HG03439 (cell line): ENCODE results near the gene CHST11.

Experiments
- ATAC-seq: cut with Tn5 transposase; IDR thresholded peaks from one replicate; pipeline ENCODE4 v1.9.1; 2021; ENCODE audit warnings: mild to moderate bottlenecking, moderate library complexity; ENCODE audit not compliant: unreplicated experiment

The CHST11 gene

GRCh38 chr12:104479123-104479662 is 22.4 kb downstream of the CHST11 start:
- ATAC-seq = no peak

GRCh38 chr12:104480012-104480411 is 23.3 kb downstream of the CHST11 start:
- ATAC-seq = no peak

DNA sequence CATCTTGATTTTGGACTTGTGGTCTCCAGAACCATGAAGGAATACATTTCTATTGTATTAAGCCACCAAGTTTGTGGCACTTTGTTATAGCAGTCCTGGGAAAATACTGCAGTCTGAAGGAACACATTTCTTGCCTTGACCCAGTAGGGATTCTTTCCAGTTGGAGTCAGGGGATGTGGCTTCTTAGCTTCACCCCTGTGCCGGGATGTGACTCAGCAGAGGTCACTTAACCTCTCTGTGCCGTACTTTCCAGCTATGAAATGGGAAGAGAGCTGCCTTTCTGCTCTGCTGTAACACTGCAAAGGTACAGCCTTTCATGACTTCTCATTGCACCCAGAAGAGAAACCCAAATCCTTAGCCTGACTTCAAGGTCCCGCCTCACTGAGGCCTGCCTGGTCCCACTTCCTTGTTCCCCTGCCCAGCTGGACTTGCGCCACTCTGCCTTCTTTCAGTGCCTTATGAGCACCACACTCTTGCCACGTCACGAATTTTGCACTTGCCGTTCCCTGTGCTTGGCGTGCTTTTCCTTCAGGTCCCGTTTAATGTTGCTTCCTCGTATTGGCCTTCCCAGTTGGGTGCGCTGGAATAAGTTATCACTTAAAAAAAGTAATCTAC is 24.2 kb downstream of the CHST11 start:
- no peak for ATAC-seq

DNA sequence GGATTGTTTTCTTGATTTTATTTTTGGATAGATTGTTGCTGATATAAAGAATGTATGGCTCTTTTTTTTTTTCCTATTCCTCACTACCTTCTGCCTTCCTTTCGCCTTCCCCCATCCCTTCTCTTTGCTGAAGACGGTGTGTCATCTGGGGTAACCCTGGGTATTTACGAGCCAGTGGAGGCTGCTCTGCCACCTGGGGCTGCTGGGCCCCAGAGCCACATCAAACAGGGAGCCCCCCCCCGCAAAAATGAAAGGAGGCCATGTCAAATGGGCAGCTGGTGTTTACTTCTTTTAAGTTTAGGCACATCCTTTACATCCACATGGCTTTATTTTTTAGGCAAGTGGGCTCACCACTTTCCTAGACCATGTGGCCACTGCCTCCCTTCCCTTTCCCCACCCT is 25.4 kb downstream of the CHST11 start:
- no peak for ATAC-seq

GRCh38 chr12:104482748-104483147 is 26.0 kb downstream of the CHST11 start:
- ATAC-seq = no peak

DNA sequence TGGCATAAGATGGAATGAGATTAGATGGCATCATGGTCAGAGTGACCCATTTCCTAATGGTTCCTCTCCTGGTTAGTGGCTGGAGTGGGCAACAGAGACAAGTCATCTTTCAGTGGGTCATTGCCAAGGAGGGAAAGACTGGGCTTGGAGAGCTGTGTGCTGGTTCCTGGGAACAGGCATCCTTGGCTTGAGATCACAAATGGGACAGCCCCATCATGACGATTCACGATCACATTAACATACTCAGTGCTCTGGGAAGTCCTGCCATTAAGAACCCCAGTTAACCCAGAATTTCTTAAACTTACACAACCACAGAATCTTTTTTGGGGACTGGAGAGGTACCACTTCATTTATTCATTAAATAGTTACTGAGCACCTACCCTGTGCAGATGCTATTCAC is 27.3 kb downstream of the CHST11 start:
- ATAC-seq = no peak

GRCh38 chr12:104485651-104486362 is 29.1 kb downstream of the CHST11 start:
- ATAC-seq = no peak

GRCh38 chr12:104486363-104486750 is 29.6 kb downstream of the CHST11 start:
- ATAC-seq = no peak

- ATAC-seq = no peak
These were observed 30.4 kb downstream of the CHST11 start for GRCh38 chr12:104486943-104487819.

DNA sequence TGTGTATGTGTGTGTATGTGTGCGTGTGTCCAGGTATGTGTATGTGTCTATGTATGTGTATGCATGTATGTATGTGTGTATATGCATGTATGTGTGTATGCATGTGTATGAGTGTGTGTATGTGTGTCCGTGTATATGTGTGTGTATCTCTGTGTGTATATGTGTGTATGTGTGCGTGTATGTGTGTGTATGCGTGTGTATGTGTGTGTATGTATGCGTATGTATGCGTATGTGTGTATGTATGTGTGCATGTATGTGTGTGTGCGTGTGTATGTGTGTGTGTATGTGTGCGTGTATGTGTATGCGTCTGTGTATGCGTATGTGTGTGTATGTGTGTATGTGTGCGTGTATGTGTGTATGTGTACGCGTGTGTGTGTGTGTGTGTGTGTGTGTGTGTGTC is 31.6 kb downstream of the CHST11 start:
- ATAC-seq = no peak

DNA sequence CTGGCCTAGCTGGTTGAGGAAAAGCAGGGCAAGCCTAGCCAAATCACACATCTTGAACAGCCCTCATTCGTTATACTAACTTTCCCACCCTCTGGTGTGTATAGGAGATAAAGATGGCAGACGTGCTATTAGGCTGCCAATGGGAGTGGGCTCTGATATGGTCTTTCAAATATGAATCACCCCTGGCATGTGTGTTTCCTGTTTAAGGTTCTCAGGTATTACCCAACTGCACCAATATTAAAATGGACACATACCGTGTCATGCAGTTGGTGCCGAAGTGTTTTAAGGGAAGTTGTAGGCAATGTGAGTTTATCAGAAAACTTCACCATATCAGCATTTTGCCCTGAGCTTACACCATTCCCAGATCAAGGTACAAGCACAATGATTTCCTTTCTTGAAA is 33.4 kb downstream of the CHST11 start:
- ATAC-seq = no peak

DNA sequence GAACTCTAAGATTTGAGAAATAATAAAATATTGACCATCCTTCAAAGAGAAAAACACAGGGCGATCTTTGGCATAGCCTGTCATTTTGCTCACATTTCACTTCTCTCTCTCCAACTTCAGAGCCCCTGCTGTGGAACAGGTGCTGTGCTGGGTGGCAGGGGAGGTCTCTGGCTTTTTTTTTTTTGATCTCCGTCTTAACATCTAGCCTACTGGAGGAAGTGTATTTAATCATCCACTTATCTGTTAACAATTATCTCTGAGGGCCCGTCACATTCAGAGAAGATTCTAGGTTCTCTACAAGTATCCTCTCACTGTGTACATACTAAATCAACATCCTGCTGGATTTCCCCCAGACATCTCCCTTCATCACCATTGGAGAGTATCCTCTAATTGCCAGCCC is 34.1 kb downstream of the CHST11 start:
- ATAC-seq = no peak

DNA sequence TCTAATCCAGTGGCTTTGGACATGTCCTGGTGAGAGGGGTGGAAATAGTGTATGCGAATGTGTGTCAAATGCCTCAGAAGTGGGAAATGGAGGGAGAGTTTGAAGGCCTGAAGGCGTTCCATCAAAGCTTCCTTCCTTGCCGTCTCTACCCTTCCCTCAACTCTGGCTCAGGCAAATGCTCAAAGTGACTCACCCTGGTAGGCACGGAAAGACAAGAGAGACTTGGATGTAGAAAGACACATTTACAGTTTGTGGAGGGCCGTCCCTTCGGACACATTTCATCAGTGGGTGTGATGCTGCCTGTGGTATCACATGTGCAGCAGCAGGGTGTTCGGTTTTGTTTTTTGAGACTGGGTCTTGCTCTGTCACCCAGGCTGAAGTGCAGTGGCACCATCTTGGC is 36.7 kb downstream of the CHST11 start:
- no peak for ATAC-seq

GRCh38 chr12:104494137-104494792 is 37.5 kb downstream of the CHST11 start:
- ATAC-seq = no peak

DNA sequence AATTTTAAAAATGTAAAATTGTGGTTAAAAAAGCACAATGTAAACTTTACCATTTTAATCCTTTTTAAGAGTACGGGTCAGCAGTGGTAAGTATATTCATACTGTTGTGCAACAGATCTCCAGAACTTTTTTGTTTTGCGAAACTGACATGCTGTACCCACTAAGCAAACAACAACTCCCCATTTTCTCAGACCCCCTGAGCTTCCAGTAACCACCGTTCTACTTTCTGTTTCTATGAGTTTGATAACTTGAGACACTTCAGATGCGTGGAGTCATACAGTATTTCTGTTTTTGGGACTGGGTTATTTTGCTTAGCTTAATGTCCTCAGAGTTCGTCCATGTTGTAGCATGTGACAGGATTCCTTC is 38.0 kb downstream of the CHST11 start:
- no peak for ATAC-seq

- no peak for ATAC-seq
These were observed 39.0 kb downstream of the CHST11 start for GRCh38 chr12:104495786-104496185.

- no peak for ATAC-seq
These were observed 39.6 kb downstream of the CHST11 start for GRCh38 chr12:104496336-104496735.

- no peak for ATAC-seq
These were observed 41.6 kb downstream of the CHST11 start for GRCh38 chr12:104498211-104498801.

- no peak for ATAC-seq
These were observed 43.1 kb downstream of the CHST11 start for GRCh38 chr12:104499668-104500332.

- no peak for ATAC-seq
These were observed 44.4 kb downstream of the CHST11 start for GRCh38 chr12:104501115-104501514.
